HG02763 (cell line): ENCODE data around the gene ZNF518A.

Experiments used
- ATAC-seq: cut with Tn5 transposase; IDR thresholded peaks from one replicate; pipeline ENCODE4 v1.9.1; 2021; ENCODE audit warnings: mild to moderate bottlenecking, moderate library complexity; ENCODE audit not compliant: unreplicated experiment

ZNF518A gene, protein sequence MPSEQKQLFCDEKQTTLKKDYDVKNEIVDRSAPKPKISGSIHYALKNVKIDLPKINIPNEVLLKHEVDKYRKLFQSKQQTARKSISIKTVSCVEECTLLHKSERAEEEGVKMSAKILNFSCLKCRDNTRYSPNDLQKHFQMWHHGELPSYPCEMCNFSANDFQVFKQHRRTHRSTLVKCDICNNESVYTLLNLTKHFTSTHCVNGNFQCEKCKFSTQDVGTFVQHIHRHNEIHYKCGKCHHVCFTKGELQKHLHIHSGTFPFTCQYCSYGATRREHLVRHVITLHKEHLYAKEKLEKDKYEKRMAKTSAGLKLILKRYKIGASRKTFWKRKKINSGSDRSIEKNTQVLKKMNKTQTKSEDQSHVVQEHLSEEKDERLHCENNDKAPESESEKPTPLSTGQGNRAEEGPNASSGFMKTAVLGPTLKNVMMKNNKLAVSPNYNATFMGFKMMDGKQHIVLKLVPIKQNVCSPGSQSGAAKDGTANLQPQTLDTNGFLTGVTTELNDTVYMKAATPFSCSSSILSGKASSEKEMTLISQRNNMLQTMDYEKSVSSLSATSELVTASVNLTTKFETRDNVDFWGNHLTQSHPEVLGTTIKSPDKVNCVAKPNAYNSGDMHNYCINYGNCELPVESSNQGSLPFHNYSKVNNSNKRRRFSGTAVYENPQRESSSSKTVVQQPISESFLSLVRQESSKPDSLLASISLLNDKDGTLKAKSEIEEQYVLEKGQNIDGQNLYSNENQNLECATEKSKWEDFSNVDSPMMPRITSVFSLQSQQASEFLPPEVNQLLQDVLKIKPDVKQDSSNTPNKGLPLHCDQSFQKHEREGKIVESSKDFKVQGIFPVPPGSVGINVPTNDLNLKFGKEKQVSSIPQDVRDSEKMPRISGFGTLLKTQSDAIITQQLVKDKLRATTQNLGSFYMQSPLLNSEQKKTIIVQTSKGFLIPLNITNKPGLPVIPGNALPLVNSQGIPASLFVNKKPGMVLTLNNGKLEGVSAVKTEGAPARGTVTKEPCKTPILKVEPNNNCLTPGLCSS (N-terminal part only)

DNA sequence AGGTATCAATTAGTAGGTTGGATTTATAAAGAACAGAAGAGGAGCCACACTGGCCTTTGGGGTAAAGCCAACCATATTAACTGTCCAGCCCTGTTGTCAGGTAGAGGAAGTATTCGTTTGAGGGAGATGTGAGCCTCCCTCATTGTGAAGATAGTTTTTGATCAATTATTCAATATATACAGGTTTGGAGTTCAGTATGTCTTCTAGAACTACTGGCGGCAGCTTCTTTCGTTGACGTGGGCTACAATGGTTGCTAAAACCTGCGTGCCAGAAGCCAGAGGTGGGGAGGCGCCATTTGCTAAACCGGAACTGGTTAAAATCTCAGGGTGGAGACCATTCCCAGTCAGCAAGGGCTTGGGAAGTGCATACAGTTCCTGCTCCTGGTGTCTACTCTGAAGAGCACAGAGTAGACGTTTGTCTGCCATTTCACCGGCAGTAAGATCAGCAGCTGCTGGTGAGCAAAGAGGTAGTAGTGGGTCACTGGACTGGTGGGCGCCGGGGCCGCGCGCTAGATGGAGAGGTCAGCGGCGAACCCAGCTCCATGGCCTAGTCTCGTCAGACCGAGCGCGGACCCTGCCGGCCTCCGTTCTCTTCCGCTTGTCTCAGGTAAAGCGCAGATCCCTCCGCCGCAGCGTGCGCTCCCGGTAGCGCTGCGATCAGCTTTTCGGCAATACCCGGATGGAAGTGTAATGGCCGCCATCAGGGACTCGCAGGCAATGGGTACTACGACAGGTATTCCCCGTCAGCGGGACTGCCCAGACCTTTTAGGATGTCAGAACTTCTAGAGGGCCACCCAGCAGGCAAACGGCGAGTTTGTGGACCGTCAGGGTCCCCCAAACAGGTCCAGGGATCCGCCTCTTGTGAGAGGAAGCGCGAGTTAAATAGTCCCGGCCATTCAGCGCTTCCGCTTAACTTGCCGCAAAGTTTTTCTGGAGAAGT lies at the start of gene ZNF518A:
Gene ZNF518A (plus strand): TSS at position 911 of the 939 bp plus-strand sequence. CDS start 26,026 bp downstream, outside the sequence.
- ATAC-seq = peak; percentile 76

DNA sequence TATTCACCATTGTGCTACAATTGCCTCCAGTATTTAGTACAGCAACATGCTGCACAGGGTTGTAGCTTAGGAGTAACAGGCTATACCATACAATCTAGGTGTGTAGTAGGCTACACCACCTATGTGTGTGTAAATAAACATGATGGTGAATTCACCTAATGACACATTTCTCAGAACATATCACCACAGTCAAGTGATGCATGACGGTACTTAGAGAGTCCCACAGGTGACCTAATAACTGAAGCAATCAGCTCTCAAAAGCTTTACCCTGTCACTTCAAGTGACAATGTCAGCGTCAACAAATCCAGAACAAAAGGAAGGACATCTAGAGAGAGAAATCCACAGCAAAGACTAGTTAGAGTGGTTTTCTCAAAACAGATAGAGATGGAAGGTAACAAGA lies 47.9 kb upstream of the ZNF518A start:
- no peak for ATAC-seq

DNA sequence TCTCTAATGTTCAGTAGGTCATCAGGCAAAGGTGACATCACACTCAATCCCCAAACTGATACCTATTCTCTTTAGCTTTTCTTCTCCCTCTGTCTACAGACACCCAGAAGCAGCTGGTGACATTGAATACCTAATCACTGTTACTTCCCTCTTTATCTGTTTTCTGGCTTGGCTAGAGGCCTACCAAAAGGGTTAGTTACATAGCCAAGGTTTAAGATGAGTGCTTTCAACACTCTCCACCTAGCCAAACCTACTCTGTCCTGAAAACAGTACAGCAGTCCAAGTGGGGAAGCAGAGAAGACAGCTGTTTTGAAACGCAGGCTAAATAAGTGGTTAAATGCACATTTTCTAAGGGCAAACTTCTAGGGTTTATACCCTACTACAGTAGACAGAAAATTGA lies 47.3 kb upstream of the ZNF518A start:
- no peak for ATAC-seq

DNA sequence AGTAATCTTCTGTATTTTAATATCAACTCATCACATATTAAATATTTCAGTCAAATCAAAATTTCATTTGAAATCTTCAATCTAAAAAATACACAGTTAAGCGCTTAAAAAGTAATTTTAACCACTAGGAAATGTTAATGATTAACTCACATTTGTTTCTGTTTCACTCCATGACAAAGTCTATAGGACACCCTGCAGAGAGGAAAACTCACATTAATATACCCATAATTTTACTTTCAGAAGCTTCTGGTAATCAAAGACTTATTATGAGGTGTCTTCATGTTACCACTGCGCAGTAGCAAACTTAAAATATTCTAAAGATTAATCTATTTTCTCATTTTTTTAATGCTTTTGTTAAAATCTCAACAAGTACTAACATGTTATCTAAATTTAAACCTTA lies 41.0 kb upstream of the ZNF518A start:
- no peak for ATAC-seq

DNA sequence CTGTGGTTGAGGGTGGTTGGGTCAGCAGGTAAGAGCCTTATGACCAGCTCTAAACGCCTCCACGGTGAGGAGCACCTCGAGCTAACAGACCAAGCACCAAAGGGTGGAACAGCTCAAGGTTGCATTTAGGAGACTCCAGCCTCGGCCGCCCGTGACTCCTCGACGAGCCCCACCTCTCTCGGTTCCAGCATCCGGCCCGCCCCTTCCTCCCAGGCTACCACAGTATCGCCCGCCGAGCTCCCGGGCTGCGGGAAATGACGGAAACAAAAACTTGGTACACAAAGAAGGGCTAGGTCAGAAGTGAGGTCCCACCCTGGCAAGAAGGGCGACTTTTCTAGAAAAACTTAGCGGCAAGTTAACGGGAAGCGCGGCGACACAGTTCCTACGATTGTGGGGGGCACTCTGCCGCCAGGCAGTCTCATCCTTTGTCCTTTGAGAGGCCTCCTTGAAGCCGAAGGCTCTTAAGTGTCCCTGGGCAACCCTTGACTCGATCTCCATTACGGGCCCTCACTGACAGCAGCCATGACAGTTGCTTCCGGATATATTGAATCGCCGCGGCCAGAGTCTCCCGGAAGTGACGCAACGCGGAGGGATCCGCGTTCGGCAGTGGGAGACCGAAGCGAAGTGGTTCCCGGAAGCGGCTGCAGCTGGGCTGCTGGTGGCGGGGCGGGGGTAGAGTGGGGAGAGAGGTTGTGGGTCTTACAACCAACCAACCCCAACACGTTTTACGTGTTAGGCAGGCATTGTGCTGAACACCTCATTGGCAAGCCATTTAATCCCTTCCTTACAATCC lies 40.2 kb upstream of the ZNF518A start:
- peak; percentile 82 for ATAC-seq

DNA sequence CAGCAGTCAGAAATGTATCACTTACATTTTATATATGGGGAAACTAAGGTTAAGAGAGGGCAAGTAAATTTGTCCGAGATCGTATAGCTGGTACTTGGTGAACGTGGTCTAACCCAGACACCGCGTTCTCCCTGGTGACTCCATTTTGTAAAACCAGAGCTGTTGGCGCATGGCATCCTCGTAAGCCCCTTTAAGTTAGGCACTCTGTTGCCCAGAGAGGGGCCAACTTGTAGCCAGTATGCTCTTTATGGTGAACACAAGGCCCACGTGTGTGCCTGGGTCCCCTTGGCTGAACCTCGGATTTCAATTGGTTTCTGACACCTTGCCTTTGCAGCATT lies 39.7 kb upstream of the ZNF518A start:
- ATAC-seq = no peak

DNA sequence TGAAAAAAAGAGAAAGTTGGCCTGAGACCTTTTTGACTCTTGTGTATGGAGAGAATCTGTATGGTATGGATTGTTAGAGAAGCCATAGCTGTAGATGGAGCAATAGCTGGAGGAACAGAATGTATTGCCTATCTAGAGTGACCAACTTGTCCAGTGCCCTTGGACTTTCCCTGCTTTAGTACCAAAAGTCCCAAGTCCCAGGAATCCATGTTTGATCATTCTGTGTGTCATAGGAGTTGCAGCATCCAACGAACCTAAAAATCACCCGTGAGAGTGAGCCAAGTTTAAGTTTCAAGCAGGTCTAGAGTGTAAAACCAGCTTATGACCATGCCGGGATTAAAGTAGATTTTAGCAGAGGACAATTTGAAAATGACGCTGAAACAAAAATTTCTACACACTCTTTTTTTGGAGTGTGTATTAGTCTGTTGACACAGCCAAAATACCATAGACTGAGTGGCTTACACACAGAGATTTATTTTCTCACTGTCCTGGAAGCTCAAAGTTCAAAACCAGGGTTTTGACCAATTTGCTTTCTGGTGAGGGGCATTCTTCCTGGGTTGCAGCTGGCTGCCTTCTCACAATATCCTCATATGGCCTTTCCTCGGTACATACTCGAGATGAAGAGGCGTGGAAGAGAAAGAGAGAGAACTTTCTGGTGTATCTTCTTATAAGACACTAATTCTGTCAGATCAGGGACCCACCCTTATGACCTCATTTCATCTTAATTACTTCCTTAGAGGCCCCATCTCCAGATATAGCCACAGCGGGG lies 36.9 kb upstream of the ZNF518A start:
- ATAC-seq = no peak

DNA sequence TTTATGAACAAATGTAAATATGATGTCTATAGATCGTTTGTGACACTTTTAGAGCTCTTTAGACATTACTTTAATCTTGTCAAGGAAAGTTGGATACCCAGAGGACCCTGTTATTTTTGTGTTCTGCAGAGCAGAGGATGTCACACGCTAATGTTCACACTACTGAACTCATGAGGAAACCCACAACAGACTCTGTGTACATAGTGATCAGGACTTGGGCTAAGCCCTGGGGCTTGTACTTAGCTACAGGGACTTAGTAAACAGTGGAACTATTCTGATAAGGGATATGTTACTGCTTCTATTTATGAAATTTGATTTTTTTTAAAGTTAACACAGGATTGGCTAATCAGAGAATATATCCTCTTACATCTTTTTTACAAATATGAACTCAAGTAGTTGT lies 36.1 kb upstream of the ZNF518A start:
- no peak for ATAC-seq

DNA sequence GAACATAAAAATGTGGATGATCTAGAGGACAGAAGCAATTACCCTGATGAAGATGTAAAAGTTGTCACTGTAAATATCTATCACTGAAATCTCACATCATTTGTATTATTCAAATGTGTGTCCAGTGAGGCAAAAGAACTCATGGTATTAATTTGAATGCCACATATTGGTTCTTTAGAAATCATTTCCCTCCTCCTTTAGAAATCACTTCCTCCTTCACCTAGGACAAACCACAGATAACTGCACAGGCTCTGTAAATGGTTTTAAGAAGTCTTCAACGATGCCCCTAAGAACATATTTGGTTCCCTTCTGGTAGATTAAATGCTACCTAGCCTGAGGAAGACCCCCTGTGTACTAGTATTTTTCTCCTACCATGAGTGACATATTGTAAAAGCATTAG lies 33.1 kb upstream of the ZNF518A start:
- ATAC-seq = no peak

DNA sequence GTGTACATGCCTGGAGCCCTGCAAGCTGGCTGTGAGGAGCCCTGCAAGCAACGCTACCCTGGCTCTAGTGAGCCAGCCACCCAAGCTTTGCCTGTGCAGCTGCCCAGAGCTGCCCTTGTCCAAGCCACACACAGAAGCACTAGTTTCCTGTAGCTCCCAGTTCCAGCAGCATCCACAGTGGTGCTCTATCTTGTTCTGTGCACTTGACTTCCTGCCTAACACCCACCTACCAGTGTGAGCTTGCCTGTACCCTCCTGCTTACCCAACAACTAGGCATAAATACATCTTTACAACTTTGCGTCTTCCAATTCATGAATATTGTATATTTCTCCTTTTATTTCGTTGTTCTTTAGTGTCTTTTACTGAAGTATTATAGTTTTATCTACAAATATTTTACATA lies 32.2 kb upstream of the ZNF518A start:
- no peak for ATAC-seq

DNA sequence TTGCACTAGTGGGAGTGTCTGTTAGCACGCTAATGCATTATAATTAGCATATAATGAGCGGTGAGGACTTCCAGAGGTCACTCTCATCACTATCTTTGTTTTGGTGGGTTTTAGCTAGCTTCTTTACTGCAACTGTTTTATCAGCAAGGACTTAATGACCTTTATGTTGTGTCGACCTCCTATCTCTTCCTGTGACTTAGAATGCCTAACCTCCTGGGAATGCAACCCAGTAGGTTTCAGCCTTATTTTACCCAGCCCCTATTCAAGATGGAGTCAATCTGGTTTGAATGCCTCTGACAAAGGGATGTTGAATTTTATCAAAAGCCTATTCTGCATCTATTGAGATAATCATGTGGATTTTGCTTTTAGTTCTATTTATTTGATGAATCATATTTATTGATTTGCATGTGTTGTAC lies 22.5 kb upstream of the ZNF518A start:
- no peak for ATAC-seq

DNA sequence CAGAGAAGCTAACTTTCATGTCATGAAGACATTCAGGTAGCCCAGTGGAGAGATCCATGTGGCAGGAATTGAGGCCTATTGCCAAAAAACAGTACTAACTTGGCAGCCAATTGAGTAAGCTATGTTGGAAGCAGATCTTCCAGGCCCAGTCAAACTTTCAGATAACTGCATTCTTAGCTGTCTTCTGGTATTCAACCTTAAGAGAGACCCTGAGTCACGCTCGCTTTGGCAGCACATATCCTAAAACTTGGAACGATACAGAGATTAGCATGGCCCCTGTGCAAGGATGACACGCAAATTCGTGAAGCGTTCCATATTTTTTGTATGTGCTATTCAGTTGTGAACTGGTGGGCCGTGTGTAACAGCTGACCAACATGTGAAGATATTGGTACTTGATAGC lies 17.6 kb upstream of the ZNF518A start:
- no peak for ATAC-seq

DNA sequence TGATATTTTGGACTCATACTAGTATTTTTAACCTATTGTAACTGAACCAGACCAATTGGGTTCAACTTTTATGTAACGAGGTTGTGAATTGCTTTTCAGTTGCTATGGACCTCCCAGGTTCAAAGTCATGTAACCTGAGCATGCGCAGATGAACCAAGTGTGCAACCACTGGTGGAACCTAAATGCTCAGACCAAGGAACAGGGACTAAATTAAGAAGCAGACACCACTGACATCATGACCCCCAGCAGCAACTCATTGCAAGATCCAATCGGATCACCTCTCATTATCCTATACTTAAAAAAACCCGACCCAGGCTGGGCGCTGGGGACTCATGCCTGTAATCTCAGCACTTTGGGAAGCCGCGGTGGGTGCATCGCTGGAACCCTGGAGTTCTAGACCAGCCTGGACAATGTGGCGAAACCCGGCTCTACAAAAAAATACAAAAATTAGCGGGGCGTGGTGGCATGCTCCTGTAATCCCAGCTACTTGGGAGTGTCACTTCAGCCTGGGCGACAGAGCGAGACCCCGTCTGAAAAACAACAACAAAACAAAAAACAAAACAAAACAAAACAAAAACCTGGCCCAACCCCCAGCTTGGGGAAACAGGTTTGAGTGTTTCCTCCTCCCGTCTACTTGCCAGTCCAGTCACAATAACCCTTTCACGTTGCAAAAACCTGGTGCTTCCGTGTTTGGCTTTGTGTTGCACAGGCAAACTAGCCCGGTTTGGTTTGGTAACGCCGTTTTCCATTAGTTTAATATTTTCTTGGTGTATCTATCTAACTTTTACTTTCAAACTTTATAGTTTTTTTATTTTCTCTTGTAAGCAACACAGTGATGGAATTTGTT lies 11.3 kb upstream of the ZNF518A start:
- ATAC-seq = no peak

DNA sequence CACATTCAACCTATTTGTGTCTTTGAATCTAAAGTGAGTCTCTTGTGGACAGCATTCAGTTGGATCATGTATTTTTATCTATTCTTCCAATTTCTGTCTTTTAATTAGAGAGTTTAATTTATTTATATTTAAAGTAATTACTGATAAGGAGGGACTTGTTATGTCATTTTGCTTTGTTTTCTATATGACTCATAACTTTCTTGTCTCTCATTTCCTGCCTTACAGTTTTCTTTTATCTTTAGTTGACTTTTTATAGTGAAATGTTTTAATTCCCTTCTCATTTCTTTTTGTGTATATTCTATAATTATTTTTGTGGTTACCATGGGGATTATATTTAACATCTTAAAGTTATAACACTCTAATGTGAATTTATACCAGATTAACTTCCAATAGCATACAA lies 7.3 kb upstream of the ZNF518A start:
- no peak for ATAC-seq

DNA sequence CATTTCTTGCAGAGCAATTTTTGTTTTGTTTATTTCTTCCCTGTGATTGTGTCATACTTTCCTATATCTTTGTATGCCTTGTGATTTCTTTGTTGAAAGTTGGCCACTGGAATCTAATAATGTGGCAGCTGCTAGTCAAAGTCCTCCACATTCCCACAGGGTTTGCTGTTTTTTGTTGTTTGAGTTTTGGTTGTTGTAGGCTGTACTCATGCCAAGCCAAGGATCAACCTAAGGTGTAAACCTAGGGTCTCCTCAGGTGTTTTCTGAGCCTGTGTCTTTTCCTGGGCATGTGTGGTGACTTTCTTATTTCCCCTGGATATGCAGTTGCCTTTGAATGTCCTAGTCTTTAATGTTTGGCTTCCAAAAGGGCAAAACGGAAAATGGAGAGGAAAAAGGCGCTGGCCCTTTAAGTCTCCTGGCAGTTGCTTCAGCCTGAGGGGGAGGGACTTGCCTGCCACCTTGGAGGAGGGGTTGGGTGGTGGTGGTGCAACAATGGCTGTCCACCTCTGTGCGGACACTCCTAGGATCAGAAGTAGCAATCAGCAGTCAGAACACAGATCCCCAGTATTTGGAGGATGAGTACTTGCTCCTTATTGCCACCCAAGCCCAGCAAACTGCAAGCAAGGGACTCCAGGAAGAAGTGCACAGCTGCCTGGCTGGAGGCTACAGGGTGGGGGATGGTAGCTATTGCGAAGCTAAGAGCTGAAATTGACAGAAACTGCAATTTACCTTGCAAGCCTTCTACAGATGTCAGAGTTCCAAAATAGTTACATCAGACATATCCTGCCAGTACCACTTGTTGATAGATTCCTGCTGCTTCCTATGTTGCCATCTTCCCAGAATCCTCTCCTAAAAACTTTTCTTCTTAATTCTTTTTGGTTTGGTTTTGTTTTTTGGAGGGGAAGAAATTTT lies 5.6 kb upstream of the ZNF518A start:
- ATAC-seq = no peak

DNA sequence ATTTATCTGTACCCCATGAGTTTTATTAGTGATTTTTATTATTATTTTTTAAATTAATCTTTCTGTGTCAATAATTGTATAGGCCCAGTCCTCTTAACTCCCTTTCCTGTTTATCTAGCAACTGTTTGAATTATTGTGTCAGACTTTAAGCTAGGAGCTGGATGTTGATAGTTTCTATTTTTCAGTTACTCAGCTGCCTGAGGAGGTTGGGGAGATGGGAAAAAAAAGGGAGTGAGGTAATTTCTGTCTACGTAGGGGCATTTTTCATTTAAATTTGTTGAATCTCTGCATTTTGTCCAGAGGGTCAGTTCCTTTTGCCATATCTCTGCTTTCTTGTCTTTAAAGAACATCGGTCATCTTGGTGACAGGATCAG lies 5.0 kb upstream of the ZNF518A start:
- ATAC-seq = no peak

DNA sequence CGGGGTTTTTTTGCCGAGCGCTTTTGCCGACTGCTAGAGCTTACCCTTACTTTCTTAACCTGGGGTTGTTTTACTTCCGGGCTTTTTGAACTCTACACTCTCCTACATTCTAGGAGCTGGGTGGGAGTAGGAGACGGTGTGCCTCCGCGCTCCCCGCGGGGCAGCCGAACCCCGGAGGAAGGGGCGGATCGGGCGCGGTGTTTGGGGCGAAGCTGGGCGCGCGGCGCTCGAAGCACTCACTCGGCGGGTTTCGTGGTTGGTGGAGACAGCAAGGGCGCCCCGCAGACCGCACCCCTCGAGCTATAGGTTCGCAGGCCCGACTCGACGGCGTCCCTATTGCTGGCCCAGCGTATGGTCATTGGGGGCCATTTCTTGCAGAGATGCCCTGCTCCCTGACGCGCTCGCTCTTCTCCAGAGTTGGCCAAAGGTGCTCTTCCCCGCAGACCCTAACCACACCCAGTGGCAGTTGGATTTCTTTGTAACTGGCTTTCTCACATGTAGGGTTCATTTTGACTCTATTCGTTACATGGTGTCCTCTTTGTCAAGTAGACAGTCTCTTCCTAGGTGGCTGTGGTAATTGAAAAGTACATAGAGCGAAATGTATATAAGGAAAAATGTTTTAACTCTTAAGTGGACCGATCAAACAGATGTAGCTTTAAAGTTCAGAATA lies 364 bp downstream of the ZNF518A start:
- ATAC-seq = peak; percentile 53
